Loucy (cell line): Measurements from ENCODE around the gene NUP188.

Experiments used
- CTCF ChIP-seq: fragments of 200-600 bp; sonication (generic); conservative IDR thresholded peaks from 2 replicates; pipeline ENCODE4 v1.5.1; 2014; ENCODE audit warnings: mild to moderate bottlenecking, antibody characterized with exemption, low read length
- EZH2phosphoT487 ChIP-seq: fragments of 200-600 bp; IDR thresholded peaks from 2 replicates; pipeline ENCODE4 v1.6.1; 2018; ENCODE audit warnings: antibody characterized with exemption, mild to moderate bottlenecking, moderate library complexity, borderline replicate concordance

- no peak for TF ChIP-seq CTCF
- TF ChIP-seq EZH2phosphoT487, result no peak
Measured at GRCh38 chr9:128943832-128944620, 3.5 kb upstream of the NUP188 start.
